Thyroid gland (tissue), 4 donors: ENCODE data around the gene ELAVL2.

Experiments
- CTCF ChIP-seq, 6 experiments: fragments of 200-600 bp in 3 of 6; fragments of 450-650 bp in 3 of 6; sonication (generic) in 3 of 6; IDR thresholded peaks; one replicate each; pipeline ENCODE4 v1.5.1; 2016 to 2019; ENCODE audit warnings: antibody characterized with exemption in 6 of 6, mild to moderate bottlenecking in 2 of 6, inconsistent platforms in 1 of 6, moderate library complexity in 1 of 6
- POLR2A ChIP-seq, 2 donors: fragments of 450-650 bp; IDR thresholded peaks; one replicate each; pipeline ENCODE4 v1.6.1; 2017; ENCODE audit warnings: antibody characterized with exemption in 2 of 2, mild to moderate bottlenecking in 2 of 2, moderate library complexity in 1 of 2

GRCh38 chr9:23740531-23740930 lies 85.5 kb downstream of the ELAVL2 start:
- no peak for TF ChIP-seq POLR2A (IDR thresholded peaks at IDR 0.05)
- no peak for TF ChIP-seq CTCF (IDR thresholded peaks at IDR 0.05)
